GM12878 (cell line): ENCODE results near the gene RETREG1. TPM values are rescaled to one million over a fixed set of nuclear protein-coding genes. Genes with fewer than 3 reads are reported as not detected.
A peak's percentile ranks its signal among the peaks of the same experiment; 100 is the strongest.

Source experiments
- CEBPB ChIP-seq, 2 experiments: fragments of 150-350 bp in 1 of 2; IDR thresholded peaks; 2 replicates each; pipeline ENCODE4 v1.6.1; 2012 to 2014; ENCODE audit warnings: low read depth in 2 of 2, low read length in 2 of 2, borderline replicate concordance in 1 of 2, inconsistent platforms in 1 of 2
- CHD2 ChIP-seq: IDR thresholded peaks from 2 replicates; pipeline ENCODE4 v1.6.1; 2011; ENCODE audit warnings: low read depth, low read length, improper control_type of control experiment, borderline replicate concordance
- GATAD2B ChIP-seq: fragments of 450-650 bp; conservative IDR thresholded peaks from 2 replicates; pipeline ENCODE4 v1.6.1; 2017; ENCODE audit warnings: low read depth, mild to moderate bottlenecking, moderate library complexity
- IKZF2 ChIP-seq, 2 experiments: fragments of 450-650 bp; IDR thresholded peaks; 2 replicates each; pipeline ENCODE4 v1.6.1; 2017; ENCODE audit warnings: mild to moderate bottlenecking in 2 of 2, moderate library complexity in 2 of 2
- KAT2A ChIP-seq: conservative IDR thresholded peaks from 2 replicates; pipeline ENCODE4 v1.6.1; 2011; ENCODE audit warnings: low read depth, low read length; ENCODE audit not compliant: control insufficient read depth
- MYB ChIP-seq: fragments of 150-350 bp; IDR thresholded peaks from 2 replicates; pipeline ENCODE4 v1.6.1; 2014; ENCODE audit warnings: mild to moderate bottlenecking, low read depth, low read length, borderline replicate concordance
- NR2C1 ChIP-seq: fragments of 450-650 bp; IDR thresholded peaks from 2 replicates; pipeline ENCODE4 v1.6.1; 2017; ENCODE audit warnings: antibody characterized with exemption, mild to moderate bottlenecking, moderate library complexity
- RAD21 ChIP-seq: IDR thresholded peaks from 2 replicates; pipeline ENCODE4 v1.6.1; 2011; ENCODE audit warnings: mild to moderate bottlenecking, low read depth, low read length, moderate library complexity; ENCODE audit not compliant: insufficient read depth
- SIX5 ChIP-seq: IDR thresholded peaks from 2 replicates; pipeline ENCODE4 v1.6.1; 2011; ENCODE audit warnings: mild to moderate bottlenecking, low read depth, low read length, moderate library complexity; ENCODE audit not compliant: severe bottlenecking
- SREBF1 ChIP-seq: IDR thresholded peaks from 2 replicates; pipeline ENCODE4 v1.6.1; 2012; ENCODE audit warnings: mild to moderate bottlenecking, low read length
- YBX1 ChIP-seq: fragments of 450-650 bp; IDR thresholded peaks from 2 replicates; pipeline ENCODE4 v1.6.1; 2016; ENCODE audit warnings: antibody characterized with exemption
- ZNF207 ChIP-seq: fragments of 450-650 bp; IDR thresholded peaks from 2 replicates; pipeline ENCODE4 v1.6.1; 2014; ENCODE audit warnings: antibody characterized with exemption, mild to moderate bottlenecking, borderline replicate concordance
- ZNF217 ChIP-seq: fragments of 450-650 bp; IDR thresholded peaks from 2 replicates; pipeline ENCODE4 v1.6.1; 2017; ENCODE audit warnings: antibody characterized with exemption, mild to moderate bottlenecking
- polyA plus RNA-seq, 11 experiments: library from polyadenylated mRNA; depleted of rRNA in 4 of 11; unstranded in 6 of 11; stranded (reverse) in 5 of 11; fragments of >200 nt; fragmentation: Nextera tagmentation in 4 of 11; fragmentation: Illumina TruSeq in 1 of 11; extraction: Ambion mirVana in 4 of 11; extraction: Trizol in 1 of 11; gene quantifications; 1 replicate in 1 of 11; 2 replicates in 10 of 11; pipeline versions ENCODE4 v1.2.1 to v1.2.3, GENCODE V29; 2011 to 2016; ENCODE audit warnings: inconsistent platforms in 2 of 11, missing spikeins in 2 of 11, low read depth in 1 of 11
- total RNA-seq, 4 experiments: library from RNA; depleted of rRNA in 3 of 4; stranded (reverse); fragments of >200 nt in 3 of 4; fragmentation: Illumina TruSeq in 1 of 4; extraction: Trizol in 1 of 4; gene quantifications; 2 replicates each; pipeline versions ENCODE4 v1.2.1 to v1.2.3, GENCODE V29; 2013 to 2021
- TF ChIP-seq, protein P1 (sequence below): fragments of 450-650 bp; formaldehyde crosslinking; IDR thresholded peaks from 2 replicates; pipeline ENCODE4 v1.4.0; 2020; ENCODE audit warnings: mild to moderate bottlenecking, moderate library complexity
- TF ChIP-seq, protein P2 (sequence below): fragments of 450-650 bp; IDR thresholded peaks from 2 replicates; pipeline ENCODE4 v1.6.1; 2017; ENCODE audit warnings: mild to moderate bottlenecking, low read depth, inconsistent platforms; ENCODE audit not compliant: poor library complexity, severe bottlenecking
- TF ChIP-seq, protein P3 (sequence below): fragments of 450-650 bp; IDR thresholded peaks from 2 replicates; pipeline ENCODE4 v1.6.1; 2017; ENCODE audit warnings: mild to moderate bottlenecking, moderate library complexity
- TF ChIP-seq, protein P4 (sequence below), 3 experiments: IDR thresholded peaks in 2 of 3; conservative IDR thresholded peaks in 1 of 3; 2 replicates each; pipeline ENCODE4 v1.5.1; 2011; ENCODE audit warnings: low read depth in 3 of 3, low read length in 3 of 3, mild to moderate bottlenecking in 3 of 3, control low read depth in 2 of 3, moderate library complexity in 2 of 3, inconsistent platforms in 1 of 3, mixed read lengths in 1 of 3; ENCODE audit not compliant: control insufficient read depth in 2 of 3, insufficient read depth in 1 of 3; ENCODE audit errors: extremely low read depth in 1 of 3

The RETREG1 gene
- total and polyA plus RNA-seq, 10 of the 15 experiments (the other 5 are each of a cell fraction or from before 2014, with no cell fraction given): 3.9 to 8.9 (median 6.4) TPM

DNA sequence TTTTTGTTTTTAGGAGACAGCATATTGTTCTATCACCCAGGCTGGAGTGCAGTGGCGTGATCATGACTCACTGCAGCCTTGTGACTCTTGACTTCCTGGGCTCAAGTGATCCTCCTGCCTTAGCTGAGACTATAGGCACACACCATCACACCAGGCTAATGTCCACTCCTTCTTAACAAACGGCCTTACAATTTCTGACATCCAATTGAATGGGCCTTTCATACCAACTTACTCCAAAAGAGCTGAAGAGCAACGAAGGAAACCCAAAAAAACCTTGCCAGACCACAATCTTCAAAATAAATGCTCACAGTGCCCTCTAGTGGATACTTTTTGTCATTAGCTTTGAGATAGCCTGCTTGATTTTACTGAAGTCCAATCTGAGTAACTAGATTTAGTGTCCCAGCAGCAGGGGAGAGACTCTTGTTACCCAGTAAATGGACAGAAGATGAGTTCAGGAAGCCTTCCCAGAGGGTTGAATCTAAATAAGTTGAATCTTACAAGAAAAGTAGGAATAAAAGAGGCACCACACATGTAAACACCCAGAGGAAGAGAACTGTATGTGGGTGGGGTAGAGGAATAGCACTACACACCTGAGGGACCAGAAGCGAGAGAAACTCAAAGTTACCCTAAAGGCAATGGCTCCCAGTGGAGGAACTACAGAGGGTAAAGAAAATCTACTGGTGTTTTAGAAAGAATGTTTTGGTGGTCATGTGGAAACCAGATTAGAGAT lies 160.5 kb downstream of the RETREG1 start (continued):
- TF ChIP-seq MYB: no peak
- TF ChIP-seq YBX1: no peak
- TF ChIP-seq IKZF2 (IDR thresholded peaks at IDR 0.05): 0 out of 4 replicates have a peak, but pooled peaks of 1 of the 2 experiments have one; percentile 16
- TF ChIP-seq CHD2: no peak
- peak; percentile 62 for TF ChIP-seq RAD21
- TF ChIP-seq, protein P1, sequence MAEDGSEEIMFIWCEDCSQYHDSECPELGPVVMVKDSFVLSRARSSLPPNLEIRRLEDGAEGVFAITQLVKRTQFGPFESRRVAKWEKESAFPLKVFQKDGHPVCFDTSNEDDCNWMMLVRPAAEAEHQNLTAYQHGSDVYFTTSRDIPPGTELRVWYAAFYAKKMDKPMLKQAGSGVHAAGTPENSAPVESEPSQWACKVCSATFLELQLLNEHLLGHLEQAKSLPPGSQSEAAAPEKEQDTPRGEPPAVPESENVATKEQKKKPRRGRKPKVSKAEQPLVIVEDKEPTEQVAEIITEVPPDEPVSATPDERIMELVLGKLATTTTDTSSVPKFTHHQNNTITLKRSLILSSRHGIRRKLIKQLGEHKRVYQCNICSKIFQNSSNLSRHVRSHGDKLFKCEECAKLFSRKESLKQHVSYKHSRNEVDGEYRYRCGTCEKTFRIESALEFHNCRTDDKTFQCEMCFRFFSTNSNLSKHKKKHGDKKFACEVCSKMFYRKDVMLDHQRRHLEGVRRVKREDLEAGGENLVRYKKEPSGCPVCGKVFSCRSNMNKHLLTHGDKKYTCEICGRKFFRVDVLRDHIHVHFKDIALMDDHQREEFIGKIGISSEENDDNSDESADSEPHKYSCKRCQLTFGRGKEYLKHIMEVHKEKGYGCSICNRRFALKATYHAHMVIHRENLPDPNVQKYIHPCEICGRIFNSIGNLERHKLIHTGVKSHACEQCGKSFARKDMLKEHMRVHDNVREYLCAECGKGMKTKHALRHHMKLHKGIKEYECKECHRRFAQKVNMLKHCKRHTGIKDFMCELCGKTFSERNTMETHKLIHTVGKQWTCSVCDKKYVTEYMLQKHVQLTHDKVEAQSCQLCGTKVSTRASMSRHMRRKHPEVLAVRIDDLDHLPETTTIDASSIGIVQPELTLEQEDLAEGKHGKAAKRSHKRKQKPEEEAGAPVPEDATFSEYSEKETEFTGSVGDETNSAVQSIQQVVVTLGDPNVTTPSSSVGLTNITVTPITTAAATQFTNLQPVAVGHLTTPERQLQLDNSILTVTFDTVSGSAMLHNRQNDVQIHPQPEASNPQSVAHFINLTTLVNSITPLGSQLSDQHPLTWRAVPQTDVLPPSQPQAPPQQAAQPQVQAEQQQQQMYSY (CRISPR knock-in tag): no peak
- TF ChIP-seq CEBPB (IDR thresholded peaks at IDR 0.05; ENCODE audit: borderline replicate concordance in 1 of 2, low read depth in 2 of 2, low read length in 2 of 2): no peak
- TF ChIP-seq SIX5: no peak
- TF ChIP-seq SREBF1: no peak
- no peak for TF ChIP-seq GATAD2B
- TF ChIP-seq, protein P2, sequence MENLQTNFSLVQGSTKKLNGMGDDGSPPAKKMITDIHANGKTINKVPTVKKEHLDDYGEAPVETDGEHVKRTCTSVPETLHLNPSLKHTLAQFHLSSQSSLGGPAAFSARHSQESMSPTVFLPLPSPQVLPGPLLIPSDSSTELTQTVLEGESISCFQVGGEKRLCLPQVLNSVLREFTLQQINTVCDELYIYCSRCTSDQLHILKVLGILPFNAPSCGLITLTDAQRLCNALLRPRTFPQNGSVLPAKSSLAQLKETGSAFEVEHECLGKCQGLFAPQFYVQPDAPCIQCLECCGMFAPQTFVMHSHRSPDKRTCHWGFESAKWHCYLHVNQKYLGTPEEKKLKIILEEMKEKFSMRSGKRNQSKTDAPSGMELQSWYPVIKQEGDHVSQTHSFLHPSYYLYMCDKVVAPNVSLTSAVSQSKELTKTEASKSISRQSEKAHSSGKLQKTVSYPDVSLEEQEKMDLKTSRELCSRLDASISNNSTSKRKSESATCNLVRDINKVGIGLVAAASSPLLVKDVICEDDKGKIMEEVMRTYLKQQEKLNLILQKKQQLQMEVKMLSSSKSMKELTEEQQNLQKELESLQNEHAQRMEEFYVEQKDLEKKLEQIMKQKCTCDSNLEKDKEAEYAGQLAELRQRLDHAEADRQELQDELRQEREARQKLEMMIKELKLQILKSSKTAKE: no peak
- TF ChIP-seq NR2C1: no peak
- TF ChIP-seq, protein P3, sequence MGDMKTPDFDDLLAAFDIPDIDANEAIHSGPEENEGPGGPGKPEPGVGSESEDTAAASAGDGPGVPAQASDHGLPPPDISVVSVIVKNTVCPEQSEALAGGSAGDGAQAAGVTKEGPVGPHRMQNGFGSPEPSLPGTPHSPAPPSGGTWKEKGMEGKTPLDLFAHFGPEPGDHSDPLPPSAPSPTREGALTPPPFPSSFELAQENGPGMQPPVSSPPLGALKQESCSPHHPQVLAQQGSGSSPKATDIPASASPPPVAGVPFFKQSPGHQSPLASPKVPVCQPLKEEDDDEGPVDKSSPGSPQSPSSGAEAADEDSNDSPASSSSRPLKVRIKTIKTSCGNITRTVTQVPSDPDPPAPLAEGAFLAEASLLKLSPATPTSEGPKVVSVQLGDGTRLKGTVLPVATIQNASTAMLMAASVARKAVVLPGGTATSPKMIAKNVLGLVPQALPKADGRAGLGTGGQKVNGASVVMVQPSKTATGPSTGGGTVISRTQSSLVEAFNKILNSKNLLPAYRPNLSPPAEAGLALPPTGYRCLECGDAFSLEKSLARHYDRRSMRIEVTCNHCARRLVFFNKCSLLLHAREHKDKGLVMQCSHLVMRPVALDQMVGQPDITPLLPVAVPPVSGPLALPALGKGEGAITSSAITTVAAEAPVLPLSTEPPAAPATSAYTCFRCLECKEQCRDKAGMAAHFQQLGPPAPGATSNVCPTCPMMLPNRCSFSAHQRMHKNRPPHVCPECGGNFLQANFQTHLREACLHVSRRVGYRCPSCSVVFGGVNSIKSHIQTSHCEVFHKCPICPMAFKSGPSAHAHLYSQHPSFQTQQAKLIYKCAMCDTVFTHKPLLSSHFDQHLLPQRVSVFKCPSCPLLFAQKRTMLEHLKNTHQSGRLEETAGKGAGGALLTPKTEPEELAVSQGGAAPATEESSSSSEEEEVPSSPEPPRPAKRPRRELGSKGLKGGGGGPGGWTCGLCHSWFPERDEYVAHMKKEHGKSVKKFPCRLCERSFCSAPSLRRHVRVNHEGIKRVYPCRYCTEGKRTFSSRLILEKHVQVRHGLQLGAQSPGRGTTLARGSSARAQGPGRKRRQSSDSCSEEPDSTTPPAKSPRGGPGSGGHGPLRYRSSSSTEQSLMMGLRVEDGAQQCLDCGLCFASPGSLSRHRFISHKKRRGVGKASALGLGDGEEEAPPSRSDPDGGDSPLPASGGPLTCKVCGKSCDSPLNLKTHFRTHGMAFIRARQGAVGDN: no peak
- no peak for TF ChIP-seq ZNF217
- TF ChIP-seq KAT2A: no peak
- TF ChIP-seq, protein P4, sequence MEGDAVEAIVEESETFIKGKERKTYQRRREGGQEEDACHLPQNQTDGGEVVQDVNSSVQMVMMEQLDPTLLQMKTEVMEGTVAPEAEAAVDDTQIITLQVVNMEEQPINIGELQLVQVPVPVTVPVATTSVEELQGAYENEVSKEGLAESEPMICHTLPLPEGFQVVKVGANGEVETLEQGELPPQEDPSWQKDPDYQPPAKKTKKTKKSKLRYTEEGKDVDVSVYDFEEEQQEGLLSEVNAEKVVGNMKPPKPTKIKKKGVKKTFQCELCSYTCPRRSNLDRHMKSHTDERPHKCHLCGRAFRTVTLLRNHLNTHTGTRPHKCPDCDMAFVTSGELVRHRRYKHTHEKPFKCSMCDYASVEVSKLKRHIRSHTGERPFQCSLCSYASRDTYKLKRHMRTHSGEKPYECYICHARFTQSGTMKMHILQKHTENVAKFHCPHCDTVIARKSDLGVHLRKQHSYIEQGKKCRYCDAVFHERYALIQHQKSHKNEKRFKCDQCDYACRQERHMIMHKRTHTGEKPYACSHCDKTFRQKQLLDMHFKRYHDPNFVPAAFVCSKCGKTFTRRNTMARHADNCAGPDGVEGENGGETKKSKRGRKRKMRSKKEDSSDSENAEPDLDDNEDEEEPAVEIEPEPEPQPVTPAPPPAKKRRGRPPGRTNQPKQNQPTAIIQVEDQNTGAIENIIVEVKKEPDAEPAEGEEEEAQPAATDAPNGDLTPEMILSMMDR (IDR thresholded peaks at IDR 0.05 in 2 of 3, conservative IDR thresholded peaks at IDR 0.05 in 1 of 3; ENCODE audit: control insufficient read depth in 2 of 3, extremely low read depth in 1 of 3, insufficient read depth in 1 of 3, low read depth in 3 of 3, low read length in 3 of 3): peak; percentile 38 to 63 (median 59); a peak in 5 of 6 replicates
- no peak for TF ChIP-seq ZNF207
